Kidney (tissue), 14 donors: Measurements from ENCODE around the gene FKBP1C. TPM values are rescaled to one million over a fixed set of nuclear protein-coding genes. Genes with fewer than 3 reads are reported as not detected.

Experiments used
- DNase-seq, 5 donors: peaks; one replicate each; pipeline ENCODE4 v3.0.0-alpha.2; 2013 to 2020
- FAIRE-seq: peaks from 2 replicates; lab custom pipeline; 2012; peaks lifted over from hg19 to GRCh38; lab: Jason Lieb, UNC
- H3K27ac ChIP-seq, 2 donors: one replicate each; pipeline ENCODE4 v1.7.0; 2013; ENCODE audit warnings: low read depth in 2 of 2, low read length in 2 of 2, inconsistent platforms in 1 of 2
- H3K27me3 ChIP-seq: one replicate; pipeline ENCODE4 v1.7.1; 2013; ENCODE audit warnings: low read length, inconsistent platforms; ENCODE audit not compliant: control insufficient read depth, insufficient read depth
- H3K36me3 ChIP-seq, 3 donors: one replicate each; pipeline versions ENCODE4 v1.7.0 to v1.7.1; 2013; ENCODE audit warnings: low read length in 3 of 3, control low read depth in 1 of 3, inconsistent platforms in 1 of 3; ENCODE audit not compliant: insufficient read depth in 3 of 3, control insufficient read depth in 2 of 3
- H3K4me1 ChIP-seq, 3 donors: one replicate each; pipeline versions ENCODE4 v1.7.0 to v1.7.1; 2013; ENCODE audit warnings: low read length in 3 of 3, inconsistent platforms in 1 of 3, low read depth in 1 of 3; ENCODE audit not compliant: control insufficient read depth in 2 of 3, insufficient read depth in 2 of 3
- H3K4me3 ChIP-seq, 3 donors: one replicate each; pipeline versions ENCODE4 v1.7.0 to v1.8.1; 2013; ENCODE audit warnings: low read length in 3 of 3, control low read depth in 1 of 3, inconsistent platforms in 1 of 3
- H3K9ac ChIP-seq, 3 donors: one replicate each; pipeline versions ENCODE4 v1.7.0 to v1.7.1; 2013; ENCODE audit warnings: low read length in 3 of 3, control low read depth in 1 of 3, inconsistent platforms in 1 of 3
- H3K9me3 ChIP-seq, 3 donors: one replicate each; pipeline versions ENCODE4 v1.7.0 to v1.7.1; 2013; ENCODE audit warnings: low read length in 3 of 3, control low read depth in 1 of 3, inconsistent platforms in 1 of 3; ENCODE audit not compliant: control insufficient read depth in 2 of 3, insufficient read depth in 1 of 3
- CTCF ChIP-seq: IDR thresholded peaks from 3 replicates; pipeline ENCODE4 v1.5.1; 2012; ENCODE audit warnings: mild to moderate bottlenecking, moderate library complexity, borderline replicate concordance; ENCODE audit not compliant: insufficient read depth; ENCODE audit errors: extremely low read depth
- intact Hi-C: fragments of 100-400 bp; cut with DNase I; formaldehyde crosslinking; loops from one replicate; pipeline ENCODE4 v1.11.1; 2022
- polyA plus RNA-seq: library from polyadenylated mRNA; stranded (reverse); fragments of 350-450 nt; fragmentation: Illumina TruSeq; extraction: RNeasy Lipid Tissue Mini Kit (QIAGEN cat#74804); gene quantifications from one replicate; pipeline ENCODE4 v1.2.3, GENCODE V29; 2014; ENCODE audit warnings: low read depth, low replicate concordance; ENCODE audit not compliant: insufficient read depth
- total RNA-seq: library from RNA; stranded (reverse); fragmentation: NEBNext Ultra II Directional; extraction: Animal tissue kit (Norgen Biotek cat#: 25700); gene quantifications from one replicate; pipeline ENCODE4 v1.2.1, GENCODE V29; 2021
- donor health status: control.
- donor health status: control.
- donor health status: control.
- donor health status: control.
- donor health status: control.
- donor health status: DM: yes; HTN: yes; CAD: no.
- donor health status: Normal renal cell carcinoma (clear cell type).

The FKBP1C gene
- total and polyA plus RNA-seq, 2 donors from 2014 or later: 0.25 to 1.6 TPM

GRCh38 chr6:63245420-63245819 is 34.2 kb downstream of the FKBP1C start:
- Histone ChIP-seq H3K27me3 (no peaks in the 10 kb centered on the region), H3K4me3 (no peak overlapping the region), H3K4me1 (no peaks in the 10 kb centered on the region), H3K9me3 (no peaks in the 10 kb centered on the region), H3K36me3 (no peaks in the 10 kb centered on the region), H3K9ac (no peak overlapping the region), H3K27ac (no peak overlapping the region)
- no peak for DNase-seq
- TF ChIP-seq CTCF: no peak
- intact Hi-C loops: no loop called here
- FAIRE-seq: no peak

- Histone ChIP-seq H3K9ac (no peak overlapping the region), H3K9me3 (no peaks in the 10 kb centered on the region), H3K27ac (no peak overlapping the region), H3K27me3 (no peaks in the 10 kb centered on the region), H3K4me1 (no peaks in the 10 kb centered on the region), H3K4me3 (no peak overlapping the region), H3K36me3 (no peaks in the 10 kb centered on the region)
- no peak for DNase-seq
- no peak for TF ChIP-seq CTCF
- no peak for FAIRE-seq
- intact Hi-C loops: no loop called here
Measured at GRCh38 chr6:63245909-63246308, 34.6 kb downstream of the FKBP1C start.

- FAIRE-seq: no peak
Measured at GRCh38 chr6:63246581-63246980, 35.3 kb downstream of the FKBP1C start.

More at GRCh38 chr6:63246581-63246980, 35.3 kb downstream of the FKBP1C start:
- Histone ChIP-seq H3K27ac (no peak overlapping the region), H3K9me3 (no peaks in the 10 kb centered on the region), H3K4me1 (no peaks in the 10 kb centered on the region), H3K4me3 (no peak overlapping the region), H3K36me3 (no peaks in the 10 kb centered on the region), H3K27me3 (no peaks in the 10 kb centered on the region), H3K9ac (no peak overlapping the region)
- no peak for DNase-seq
- intact Hi-C loops: no loop called here
- no peak for TF ChIP-seq CTCF
